K562 (cell line): ENCODE results near the gene BLTP3A. TPM values are rescaled to one million over a fixed set of nuclear protein-coding genes. Genes with fewer than 3 reads are reported as not detected.

Source experiments
- CTCFL ChIP-seq: IDR thresholded peaks from 2 replicates; pipeline ENCODE4 v1.6.1; 2011; ENCODE audit warnings: borderline replicate concordance, low read depth, mild to moderate bottlenecking, moderate library complexity, low read length; ENCODE audit not compliant: insufficient read depth, poor library complexity, severe bottlenecking
- DEAF1 ChIP-seq: fragments of 450-650 bp; formaldehyde crosslinking; IDR thresholded peaks from 2 replicates; pipeline ENCODE4 v1.4.0; 2020; ENCODE audit warnings: mild to moderate bottlenecking, moderate library complexity
- GABPB1 ChIP-seq: sonication (generic); formaldehyde crosslinking; IDR thresholded peaks from 2 replicates; pipeline ENCODE4 v1.8.0; 2022; ENCODE audit warnings: mild to moderate bottlenecking, missing genetic modification reagents
- HDAC2 ChIP-seq: fragments of 450-650 bp; IDR thresholded peaks from 2 replicates; pipeline ENCODE4 v1.6.1; 2016; ENCODE audit warnings: mild to moderate bottlenecking
- HINFP ChIP-seq: fragments of 450-650 bp; conservative IDR thresholded peaks from 2 replicates; pipeline ENCODE4 v1.6.1; 2016; ENCODE audit warnings: missing genetic modification characterization, low read depth, mild to moderate bottlenecking, control low read depth, missing compliant biosample characterization
- HNRNPH1 ChIP-seq: fragments of 200-400 bp; formaldehyde crosslinking; optimal IDR thresholded peaks from 2 replicates; pipeline ENCODE3; 2017; ENCODE audit warnings: low read depth, mild to moderate bottlenecking, low read length, moderate library complexity
- HNRNPLL ChIP-seq: fragments of 200-400 bp; formaldehyde crosslinking; IDR thresholded peaks from 2 replicates; pipeline ENCODE4 v1.6.1; 2017; ENCODE audit warnings: low read length, low read depth, mild to moderate bottlenecking; ENCODE audit not compliant: poor library complexity, severe bottlenecking
- NCOA4 ChIP-seq: fragments of 450-650 bp; IDR thresholded peaks from 2 replicates; pipeline ENCODE4 v1.6.1; 2018; ENCODE audit warnings: mild to moderate bottlenecking; ENCODE audit not compliant: partially characterized antibody
- NELFE ChIP-seq: IDR thresholded peaks from 2 replicates; pipeline ENCODE4 v1.6.1; 2011; ENCODE audit warnings: mild to moderate bottlenecking; ENCODE audit not compliant: insufficient read depth, insufficient read length
- NUFIP1 ChIP-seq: fragments of 450-650 bp; IDR thresholded peaks from 2 replicates; pipeline ENCODE4 v1.6.1; 2018; ENCODE audit not compliant: partially characterized antibody
- PBX2 ChIP-seq, 2 experiments: IDR thresholded peaks in 1 of 2; conservative IDR thresholded peaks in 1 of 2; 2 replicates each; pipeline ENCODE4 v1.6.1; 2016; ENCODE audit warnings: low read depth in 2 of 2, mild to moderate bottlenecking in 1 of 2, missing compliant biosample characterization in 1 of 2, missing genetic modification characterization in 1 of 2, moderate library complexity in 1 of 2
- SMAD2 ChIP-seq: fragments of 150-350 bp; IDR thresholded peaks from 2 replicates; pipeline ENCODE4 v1.6.1; 2014; ENCODE audit warnings: low read depth, mild to moderate bottlenecking, low read length
- THAP7 ChIP-seq: fragments of 250-450 bp; sonication (Bioruptor Pico); IDR thresholded peaks from 2 replicates; pipeline ENCODE4 v1.5.0; 2021
- YBX1 ChIP-seq: fragments of 450-650 bp; IDR thresholded peaks from 2 replicates; pipeline ENCODE4 v1.7.1; 2016; ENCODE audit warnings: mild to moderate bottlenecking
- ZFP30 ChIP-seq: fragments of 250-450 bp; sonication (Bioruptor Pico); IDR thresholded peaks from 2 replicates; pipeline ENCODE4 v1.8.0; 2022; ENCODE audit warnings: moderate library complexity, mild to moderate bottlenecking, inconsistent platforms, borderline replicate concordance
- ZNF668 ChIP-seq: fragments of 250-450 bp; sonication (Bioruptor Pico); IDR thresholded peaks from 2 replicates; pipeline ENCODE4 v1.8.0; 2022; ENCODE audit warnings: mild to moderate bottlenecking, inconsistent platforms
- ZNF695 ChIP-seq: fragments of 450-650 bp; formaldehyde crosslinking; IDR thresholded peaks from 2 replicates; pipeline ENCODE4 v1.4.0; 2020; ENCODE audit warnings: mild to moderate bottlenecking, moderate library complexity
- ZNF696 ChIP-seq: fragments of 250-450 bp; sonication (Bioruptor Pico); conservative IDR thresholded peaks from 2 replicates; pipeline ENCODE4 v1.4.0; 2020; ENCODE audit warnings: mild to moderate bottlenecking, moderate library complexity
- ZNF76 ChIP-seq: fragments of 250-450 bp; sonication (Bioruptor Pico); IDR thresholded peaks from 2 replicates; pipeline ENCODE4 v1.4.0; 2020; ENCODE audit warnings: mild to moderate bottlenecking, moderate library complexity, borderline replicate concordance
- ZZZ3 ChIP-seq: fragments of 450-650 bp; IDR thresholded peaks from 2 replicates; pipeline ENCODE4 v1.6.1; 2016; ENCODE audit warnings: antibody characterized with exemption, mild to moderate bottlenecking, moderate library complexity
- polyA plus RNA-seq, 8 experiments: library from polyadenylated mRNA; depleted of rRNA in 4 of 8; stranded (reverse) in 5 of 8; unstranded in 3 of 8; fragments of >200 nt; fragmentation: Nextera tagmentation in 2 of 8; fragmentation: Illumina TruSeq in 1 of 8; extraction: Ambion mirVana in 2 of 8; extraction: Trizol in 1 of 8; gene quantifications; 2 replicates each; pipeline versions ENCODE4 v1.2.1 to v1.2.3, GENCODE V29; 2011 to 2014; ENCODE audit warnings: inconsistent platforms in 1 of 8, missing spikeins in 1 of 8
- total RNA-seq, 7 experiments: library from RNA; depleted of rRNA in 6 of 7; stranded (reverse); fragments of >200 nt in 6 of 7; fragmentation: Illumina TruSeq in 2 of 7; extraction: Trizol in 2 of 7; gene quantifications; 2 replicates each; pipeline versions ENCODE4 v1.2.1 to v1.2.3, GENCODE V29; 2011 to 2021; ENCODE audit warnings: low replicate concordance in 1 of 7

The BLTP3A gene
- total and polyA plus RNA-seq, 9 of the 15 experiments (the other 6 are each of a cell fraction or from before 2014, with no cell fraction given) = 7.5 to 34.6 (median 15.5) TPM

- TF ChIP-seq ZNF695 (no peak), NUFIP1 (no peak), ZZZ3 (no peak), DEAF1 (CRISPR knock-in tag) (peak; percentile 44; the same call in 1 of the 2 replicates), CTCFL (no peak), GABPB1 (CRISPR knock-in tag) (no peak), THAP7 (CRISPR knock-in tag) (no peak), PBX2 (CRISPR knock-in tag; IDR thresholded peaks at IDR 0.05; ENCODE audit: low read depth) (no peak), PBX2 (tag; conservative IDR thresholded peaks at IDR 0.05; ENCODE audit: low read depth) (no peak), HDAC2 (no peak; the same call in 1 of the 2 replicates), NELFE (no peak), HNRNPLL (no peak), SMAD2 (no peak), ZNF76 (CRISPR knock-in tag) (no peak), ZFP30 (CRISPR knock-in tag) (no peak), HNRNPH1 (no peak), YBX1 (no peak), HINFP (tag) (no peak), ZNF696 (CRISPR knock-in tag) (no peak), NCOA4 (no peak), ZNF668 (CRISPR knock-in tag) (no peak)
Observed at GRCh38 chr6:34791164-34791700, 651 bp upstream of the BLTP3A start (continued).
